Femur (tissue), 1 donor: ENCODE results near the gene SLC25A38.

ENCODE experiments used
- DNase-seq: peaks from one replicate; pipeline ENCODE4 v3.0.0-alpha.2; 2017

Gene SLC25A38

DNA sequence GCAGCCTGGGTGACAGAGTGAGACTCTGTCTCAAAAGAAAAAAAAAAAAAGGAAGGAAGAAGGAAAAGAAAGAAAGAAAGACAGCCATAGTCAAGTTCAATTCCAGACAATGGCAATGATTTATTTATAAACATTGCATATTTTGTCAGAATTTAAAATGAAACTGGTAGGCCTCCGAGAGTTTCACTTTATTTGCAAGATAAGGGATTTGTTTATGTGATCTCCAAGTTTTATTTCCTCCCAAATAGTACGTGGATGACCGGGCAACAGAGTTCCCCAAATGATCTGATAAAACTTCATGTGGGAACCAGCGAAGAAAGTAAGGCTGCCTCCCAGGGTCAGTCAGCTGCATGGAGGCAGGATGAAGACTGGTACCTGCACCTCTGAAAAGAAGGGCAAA lies 55.7 kb downstream of the SLC25A38 start:
- DNase-seq: no peak

DNA sequence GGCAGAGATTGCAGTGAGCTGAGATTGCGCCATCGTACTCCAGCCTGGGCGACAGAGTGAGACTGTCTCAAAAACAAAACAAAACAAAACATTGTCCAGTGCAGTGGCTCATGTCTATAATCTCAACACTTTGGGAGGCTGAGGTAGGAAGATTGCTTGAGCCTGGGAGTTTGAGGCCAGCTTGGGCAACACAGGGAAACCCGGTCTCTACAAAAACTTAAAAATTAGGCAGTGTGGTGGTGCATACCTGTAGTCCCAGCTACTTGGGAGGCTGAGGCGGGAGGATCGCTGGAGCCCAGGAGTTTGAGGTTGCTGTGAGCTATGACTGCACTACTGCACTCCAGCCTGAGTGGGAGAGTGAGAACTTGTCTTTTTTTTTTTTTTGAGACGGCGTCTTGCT lies 57.1 kb downstream of the SLC25A38 start:
- no peak for DNase-seq

DNA sequence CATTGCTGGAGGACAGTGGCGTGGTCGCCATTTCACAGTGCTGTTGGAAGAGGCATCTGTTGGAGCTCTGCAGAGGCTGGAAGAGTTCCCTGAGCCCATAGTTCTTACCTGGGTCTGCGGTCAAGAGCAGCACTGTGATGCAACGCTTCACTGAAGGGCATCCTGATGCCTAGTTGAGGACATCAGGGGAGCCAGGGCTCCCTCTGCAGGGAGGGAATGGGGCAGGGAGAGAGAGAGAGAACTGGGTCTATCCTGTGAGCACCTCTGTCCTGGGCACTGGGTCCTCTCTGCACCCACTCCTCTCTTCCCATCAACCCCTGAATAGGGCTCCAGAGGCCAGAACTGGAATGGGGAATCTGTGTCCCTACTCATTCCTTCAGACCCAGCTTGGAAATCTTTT lies 60.4 kb downstream of the SLC25A38 start:
- no peak for DNase-seq

DNA sequence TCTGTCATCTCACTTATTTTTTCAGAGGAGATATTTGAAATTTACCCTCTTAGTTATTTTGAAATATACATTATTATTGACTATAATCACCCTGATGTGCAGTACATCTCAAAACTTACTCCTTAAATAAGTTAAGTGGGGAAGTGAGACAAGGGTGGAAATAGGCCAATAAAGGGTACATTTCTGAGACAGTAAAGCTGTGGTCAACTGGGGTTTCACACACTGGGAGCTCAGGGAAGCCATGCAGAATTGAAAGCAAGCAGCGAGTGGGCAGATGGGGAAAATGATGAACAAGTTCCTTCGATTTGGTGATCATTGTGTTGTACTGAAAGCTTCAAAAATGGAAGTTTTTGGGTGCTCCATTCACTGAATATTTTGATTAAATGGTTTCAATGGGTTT lies 62.8 kb downstream of the SLC25A38 start:
- DNase-seq: no peak

DNA sequence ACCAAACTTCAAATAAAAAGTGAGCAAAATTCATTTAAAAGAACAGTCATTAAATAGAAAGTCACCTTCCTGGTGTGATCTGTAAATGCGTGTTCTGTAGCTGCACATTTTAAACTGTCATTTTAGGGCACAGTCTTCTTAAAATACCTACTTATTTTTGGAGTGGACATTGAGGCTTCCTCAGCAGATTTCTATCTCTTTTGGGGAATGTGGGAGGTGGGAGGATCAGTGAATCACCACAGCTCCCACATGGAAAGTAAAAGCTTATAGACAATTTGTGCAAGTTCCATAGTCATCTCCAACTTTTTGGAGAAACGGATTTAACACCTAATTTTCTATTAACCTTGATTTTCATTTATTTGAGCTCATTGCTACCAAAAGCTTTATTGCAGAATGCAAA lies 63.3 kb downstream of the SLC25A38 start:
- DNase-seq: no peak
